ENCODE data around the gene LRRTM4.

LRRTM4 gene

DNA sequence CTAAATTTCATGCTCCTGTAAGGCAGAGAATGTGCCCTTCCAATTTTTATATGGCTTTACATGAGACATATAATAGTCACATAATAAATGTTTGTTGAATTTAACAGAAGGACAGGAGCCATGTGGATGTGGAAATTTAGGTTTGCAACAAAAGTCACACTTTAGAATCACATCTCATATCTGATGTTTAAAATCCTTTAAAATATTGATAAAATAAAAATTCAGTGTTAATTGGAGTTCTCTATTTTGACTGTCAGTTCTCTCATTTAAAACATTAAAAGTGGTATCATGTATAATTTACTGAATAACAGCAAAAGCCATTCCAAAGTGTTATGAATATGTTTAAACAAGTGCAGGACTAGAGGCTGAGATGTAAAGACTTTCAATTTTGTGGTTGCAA is 594.1 kb downstream of the LRRTM4 start:
- no peaks in the 10 kb centered on the region for H3K4me1 ChIP-seq (ENCODE audit: insufficient read depth, low read length, severe bottlenecking)
- H3K79me2 ChIP-seq (ENCODE audit: insufficient read depth, low read length) = no peaks in the 10 kb centered on the region
- H3K27me3 ChIP-seq (ENCODE audit: insufficient read depth, low read length) = no peaks in the 10 kb centered on the region
- H2AFZ ChIP-seq (ENCODE audit: low read length) = no peak overlapping the region
- no peak overlapping the region for H3K4me2 ChIP-seq (ENCODE audit: low read length)
- no peaks in the 10 kb centered on the region for H3K9me3 ChIP-seq (ENCODE audit: low read length)
- no peaks in the 10 kb centered on the region for H3K9me2 ChIP-seq (ENCODE audit: low read depth, low read length)
- H3K27ac ChIP-seq (ENCODE audit: low read depth, low read length, poor library complexity, severe bottlenecking) = no peak overlapping the region
- TF ChIP-seq EZH2 (IDR thresholded peaks at IDR 0.05; ENCODE audit: borderline replicate concordance, low read length) = no peak
- TF ChIP-seq, protein P1, sequence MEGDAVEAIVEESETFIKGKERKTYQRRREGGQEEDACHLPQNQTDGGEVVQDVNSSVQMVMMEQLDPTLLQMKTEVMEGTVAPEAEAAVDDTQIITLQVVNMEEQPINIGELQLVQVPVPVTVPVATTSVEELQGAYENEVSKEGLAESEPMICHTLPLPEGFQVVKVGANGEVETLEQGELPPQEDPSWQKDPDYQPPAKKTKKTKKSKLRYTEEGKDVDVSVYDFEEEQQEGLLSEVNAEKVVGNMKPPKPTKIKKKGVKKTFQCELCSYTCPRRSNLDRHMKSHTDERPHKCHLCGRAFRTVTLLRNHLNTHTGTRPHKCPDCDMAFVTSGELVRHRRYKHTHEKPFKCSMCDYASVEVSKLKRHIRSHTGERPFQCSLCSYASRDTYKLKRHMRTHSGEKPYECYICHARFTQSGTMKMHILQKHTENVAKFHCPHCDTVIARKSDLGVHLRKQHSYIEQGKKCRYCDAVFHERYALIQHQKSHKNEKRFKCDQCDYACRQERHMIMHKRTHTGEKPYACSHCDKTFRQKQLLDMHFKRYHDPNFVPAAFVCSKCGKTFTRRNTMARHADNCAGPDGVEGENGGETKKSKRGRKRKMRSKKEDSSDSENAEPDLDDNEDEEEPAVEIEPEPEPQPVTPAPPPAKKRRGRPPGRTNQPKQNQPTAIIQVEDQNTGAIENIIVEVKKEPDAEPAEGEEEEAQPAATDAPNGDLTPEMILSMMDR (IDR thresholded peaks at IDR 0.05; ENCODE audit: low read length) = no peak
- no peak overlapping the region for H3K4me3 ChIP-seq (ENCODE audit: low read depth, low read length, poor library complexity, severe bottlenecking)
- no peaks in the 10 kb centered on the region for H3F3A ChIP-seq (ENCODE audit: insufficient read depth, low read length)
- no peak overlapping the region for H3K9ac ChIP-seq (ENCODE audit: low read length)
- no peaks in the 10 kb centered on the region for H3K36me3 ChIP-seq (ENCODE audit: insufficient read depth, low read length)
- no peaks in the 10 kb centered on the region for H4K20me1 ChIP-seq (ENCODE audit: insufficient read depth, low read length)

DNA sequence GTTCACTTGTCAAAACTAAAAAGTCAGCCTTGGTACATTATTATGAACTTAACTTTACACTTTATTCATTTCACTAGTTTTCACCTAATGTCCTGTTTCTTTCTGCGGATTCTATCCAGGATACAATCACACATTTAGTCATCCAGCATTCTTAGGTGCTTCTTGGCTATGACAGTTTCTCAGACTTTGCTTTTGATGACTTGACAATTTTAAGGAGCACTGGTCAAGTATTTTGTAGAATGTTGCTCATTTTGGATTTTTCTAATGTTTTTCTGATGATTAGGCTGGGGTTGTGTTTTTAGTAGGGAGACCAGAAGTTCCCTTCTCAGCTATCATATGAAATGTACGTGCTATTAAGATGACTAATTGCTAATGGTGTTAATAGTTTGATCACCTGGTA is 601.2 kb downstream of the LRRTM4 start:
- no peak overlapping the region for H3K27ac ChIP-seq (ENCODE audit: low read depth, low read length, poor library complexity, severe bottlenecking)
- no peak overlapping the region for H2AFZ ChIP-seq (ENCODE audit: low read length)
- H3K27me3 ChIP-seq (ENCODE audit: insufficient read depth, low read length) = no peaks in the 10 kb centered on the region
- H3F3A ChIP-seq (ENCODE audit: insufficient read depth, low read length) = no peaks in the 10 kb centered on the region
- H4K20me1 ChIP-seq (ENCODE audit: insufficient read depth, low read length) = no peaks in the 10 kb centered on the region
- H3K9me3 ChIP-seq (ENCODE audit: low read length) = no peaks in the 10 kb centered on the region
- H3K9me2 ChIP-seq (ENCODE audit: low read depth, low read length) = no peaks in the 10 kb centered on the region
- TF ChIP-seq, protein P1 (IDR thresholded peaks at IDR 0.05; ENCODE audit: low read length) = no peak
- no peak for TF ChIP-seq EZH2 (IDR thresholded peaks at IDR 0.05; ENCODE audit: borderline replicate concordance, low read length)
- H3K4me2 ChIP-seq (ENCODE audit: low read length) = no peak overlapping the region
- H3K4me3 ChIP-seq (ENCODE audit: low read depth, low read length, poor library complexity, severe bottlenecking) = no peak overlapping the region
- H3K9ac ChIP-seq (ENCODE audit: low read length) = no peak overlapping the region
- no peaks in the 10 kb centered on the region for H3K79me2 ChIP-seq (ENCODE audit: insufficient read depth, low read length)
- H3K4me1 ChIP-seq (ENCODE audit: insufficient read depth, low read length, severe bottlenecking) = no peaks in the 10 kb centered on the region
- H3K36me3 ChIP-seq (ENCODE audit: insufficient read depth, low read length) = no peaks in the 10 kb centered on the region

DNA sequence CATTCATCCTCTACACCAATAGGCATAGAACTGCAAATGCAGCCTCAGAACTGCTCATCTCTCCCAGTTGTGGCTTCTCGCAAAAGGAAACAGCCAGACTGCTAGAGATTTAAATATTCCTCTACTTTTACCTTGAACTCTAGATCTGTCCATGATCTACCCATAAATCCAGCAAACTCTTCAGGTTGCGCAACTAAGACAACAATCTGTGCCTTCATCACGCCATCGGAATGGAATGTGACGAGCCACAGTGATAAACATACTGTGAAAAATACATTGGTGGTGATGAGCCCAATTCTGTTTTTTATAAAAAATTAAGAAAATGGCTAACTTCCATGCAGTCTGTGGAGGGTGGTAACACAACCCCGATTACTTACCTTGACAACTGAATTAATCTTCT is 626.7 kb downstream of the LRRTM4 start:
- no peak overlapping the region for H3K4me2 ChIP-seq (ENCODE audit: low read length)
- H3K4me1 ChIP-seq (ENCODE audit: insufficient read depth, low read length, severe bottlenecking) = no peaks in the 10 kb centered on the region
- H3K9ac ChIP-seq (ENCODE audit: low read length) = no peak overlapping the region
- H3K36me3 ChIP-seq (ENCODE audit: insufficient read depth, low read length) = no peaks in the 10 kb centered on the region
- no peaks in the 10 kb centered on the region for H3F3A ChIP-seq (ENCODE audit: insufficient read depth, low read length)
- TF ChIP-seq EZH2 (IDR thresholded peaks at IDR 0.05; ENCODE audit: borderline replicate concordance, low read length) = no peak
- TF ChIP-seq, protein P1 (IDR thresholded peaks at IDR 0.05; ENCODE audit: low read length) = no peak
- no peaks in the 10 kb centered on the region for H3K9me2 ChIP-seq (ENCODE audit: low read depth, low read length)
- no peaks in the 10 kb centered on the region for H3K9me3 ChIP-seq (ENCODE audit: low read length)
- no peaks in the 10 kb centered on the region for H3K27me3 ChIP-seq (ENCODE audit: insufficient read depth, low read length)
- no peaks in the 10 kb centered on the region for H4K20me1 ChIP-seq (ENCODE audit: insufficient read depth, low read length)
- no peaks in the 10 kb centered on the region for H3K79me2 ChIP-seq (ENCODE audit: insufficient read depth, low read length)
- H2AFZ ChIP-seq (ENCODE audit: low read length) = no peak overlapping the region
- no peak overlapping the region for H3K4me3 ChIP-seq (ENCODE audit: low read depth, low read length, poor library complexity, severe bottlenecking)
- H3K27ac ChIP-seq (ENCODE audit: low read depth, low read length, poor library complexity, severe bottlenecking) = no peak overlapping the region

Data from OCI-LY1 (cell line).